GM19328 (cell line): ENCODE data around the gene SAXO1.

Experiments used
- ATAC-seq: cut with Tn5 transposase; IDR thresholded peaks from one replicate; pipeline ENCODE4 v1.9.1; 2021; ENCODE audit warnings: mild to moderate bottlenecking, moderate library complexity; ENCODE audit not compliant: unreplicated experiment

Gene SAXO1

GRCh38 chr9:18888290-18888689, 144.7 kb downstream of the SAXO1 start:
- ATAC-seq, result no peak

- ATAC-seq, result no peak
Observed at GRCh38 chr9:18887546-18887945, 145.5 kb downstream of the SAXO1 start.

GRCh38 chr9:18881758-18882157, 151.3 kb downstream of the SAXO1 start:
- no peak for ATAC-seq

GRCh38 chr9:18877984-18878383, 155.0 kb downstream of the SAXO1 start:
- ATAC-seq, result no peak
